Measurements from ENCODE around the gene FOSL1.

Gene FOSL1

DNA sequence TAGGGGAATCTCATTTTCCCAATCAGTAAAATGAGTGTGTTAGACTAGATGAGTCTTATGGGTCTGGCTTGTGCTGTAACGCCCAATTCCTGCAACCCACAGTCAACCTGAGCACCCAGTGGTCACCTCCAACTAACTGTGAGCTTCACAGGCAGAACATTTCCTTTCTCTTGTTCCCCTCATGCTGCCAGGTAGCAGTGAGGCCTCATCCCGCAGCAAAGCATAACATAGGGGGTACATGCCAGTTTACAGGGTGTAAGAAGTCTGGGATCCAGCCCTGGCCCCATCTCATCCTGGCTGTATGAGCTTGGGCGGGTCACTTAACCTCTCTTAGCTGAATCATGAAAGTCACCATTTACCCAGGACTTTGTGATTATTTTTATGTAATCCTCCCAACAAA, 31.3 kb downstream of the FOSL1 start:
- TF ChIP-seq, protein P1, sequence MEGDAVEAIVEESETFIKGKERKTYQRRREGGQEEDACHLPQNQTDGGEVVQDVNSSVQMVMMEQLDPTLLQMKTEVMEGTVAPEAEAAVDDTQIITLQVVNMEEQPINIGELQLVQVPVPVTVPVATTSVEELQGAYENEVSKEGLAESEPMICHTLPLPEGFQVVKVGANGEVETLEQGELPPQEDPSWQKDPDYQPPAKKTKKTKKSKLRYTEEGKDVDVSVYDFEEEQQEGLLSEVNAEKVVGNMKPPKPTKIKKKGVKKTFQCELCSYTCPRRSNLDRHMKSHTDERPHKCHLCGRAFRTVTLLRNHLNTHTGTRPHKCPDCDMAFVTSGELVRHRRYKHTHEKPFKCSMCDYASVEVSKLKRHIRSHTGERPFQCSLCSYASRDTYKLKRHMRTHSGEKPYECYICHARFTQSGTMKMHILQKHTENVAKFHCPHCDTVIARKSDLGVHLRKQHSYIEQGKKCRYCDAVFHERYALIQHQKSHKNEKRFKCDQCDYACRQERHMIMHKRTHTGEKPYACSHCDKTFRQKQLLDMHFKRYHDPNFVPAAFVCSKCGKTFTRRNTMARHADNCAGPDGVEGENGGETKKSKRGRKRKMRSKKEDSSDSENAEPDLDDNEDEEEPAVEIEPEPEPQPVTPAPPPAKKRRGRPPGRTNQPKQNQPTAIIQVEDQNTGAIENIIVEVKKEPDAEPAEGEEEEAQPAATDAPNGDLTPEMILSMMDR (conservative IDR thresholded peaks at IDR 0.05), result no peak
- no peak for TF ChIP-seq ZFX (IDR thresholded peaks at IDR 0.05)
- H3K27ac ChIP-seq, result no peak overlapping the region

DNA sequence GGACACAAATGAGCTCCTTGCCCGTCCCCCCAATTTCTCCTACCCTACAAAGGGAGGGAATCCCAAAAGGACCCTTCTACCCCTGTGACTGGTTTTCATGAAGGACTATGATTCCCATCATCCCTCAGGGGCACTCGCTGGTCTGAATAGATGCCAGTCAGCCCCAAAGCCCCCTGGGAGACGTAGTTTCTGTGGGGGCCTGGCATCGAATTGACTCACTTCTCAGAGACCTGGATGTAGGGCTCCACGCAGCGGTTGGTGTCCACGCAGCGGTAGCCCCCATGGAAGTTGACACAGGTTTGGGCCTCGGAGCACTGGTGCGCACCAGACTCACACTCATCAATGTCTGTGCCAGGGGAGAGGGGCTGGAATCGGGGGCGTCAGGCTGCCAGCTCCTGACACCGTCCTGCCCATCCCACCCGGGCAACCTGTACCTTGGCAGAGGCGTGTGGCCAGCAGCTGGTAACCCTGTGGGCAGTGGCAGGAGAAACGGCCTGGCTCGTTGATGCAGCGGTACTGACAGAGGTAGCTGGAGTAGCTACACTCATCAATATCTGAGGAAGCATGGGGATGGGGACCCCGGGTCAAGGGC, 32.0 kb downstream of the FOSL1 start:
- TF ChIP-seq ZFX (IDR thresholded peaks at IDR 0.05), result no peak
- TF ChIP-seq, protein P1 (conservative IDR thresholded peaks at IDR 0.05), result no peak
- no peak overlapping the region for H3K27ac ChIP-seq

- TF ChIP-seq ZFX (IDR thresholded peaks at IDR 0.05), result no peak
- TF ChIP-seq, protein P1 (conservative IDR thresholded peaks at IDR 0.05), result no peak
- H3K27ac ChIP-seq, result no peak overlapping the region
Observed at GRCh38 chr11:65867284-65868071, 32.7 kb downstream of the FOSL1 start.

DNA sequence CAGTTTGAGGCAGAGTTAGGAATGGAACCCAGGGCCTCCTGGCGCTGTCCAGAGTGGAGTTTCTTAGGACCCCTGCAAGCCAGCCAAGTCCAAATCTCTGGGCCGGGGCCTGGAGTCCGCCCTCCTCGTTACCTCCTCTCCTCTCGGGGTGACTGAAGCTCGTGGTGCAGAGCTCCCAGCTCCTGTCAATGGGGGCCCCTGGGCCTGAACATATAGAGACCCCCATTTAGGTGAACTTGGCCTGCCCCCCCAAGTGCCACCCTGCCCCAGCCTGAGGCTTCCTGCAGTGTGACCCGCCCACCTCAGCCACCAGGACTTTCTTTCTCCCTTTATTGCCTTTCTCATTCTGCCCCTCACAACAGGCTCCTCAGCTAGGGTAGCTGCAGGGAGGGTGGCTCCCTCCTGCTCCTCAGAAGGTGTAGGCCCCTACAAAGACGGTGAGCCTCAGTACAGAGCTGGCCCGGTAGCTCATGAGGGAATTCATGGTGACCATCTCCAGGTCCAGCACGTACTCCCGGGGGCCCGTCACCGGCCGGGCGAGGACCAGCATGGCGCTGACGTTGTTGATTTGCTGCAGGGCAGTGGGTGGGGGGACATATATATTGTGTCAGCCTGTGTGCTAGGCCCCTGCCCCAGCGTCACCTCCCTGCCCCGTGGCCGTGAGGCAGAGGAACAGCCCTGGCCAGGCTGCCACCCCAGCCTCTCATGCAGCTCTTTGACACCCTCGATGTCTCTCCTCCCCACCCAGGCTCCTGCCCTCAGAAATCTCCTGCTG, 33.5 kb downstream of the FOSL1 start:
- no peak overlapping the region for H3K27ac ChIP-seq
- no peak for TF ChIP-seq ZFX (IDR thresholded peaks at IDR 0.05)
- TF ChIP-seq, protein P1 (conservative IDR thresholded peaks at IDR 0.05), result no peak

- no peak overlapping the region for H3K27ac ChIP-seq
- TF ChIP-seq, protein P1 (conservative IDR thresholded peaks at IDR 0.05), result no peak
- TF ChIP-seq ZFX (IDR thresholded peaks at IDR 0.05), result no peak
Observed at GRCh38 chr11:65865550-65866172, 34.5 kb downstream of the FOSL1 start.

DNA sequence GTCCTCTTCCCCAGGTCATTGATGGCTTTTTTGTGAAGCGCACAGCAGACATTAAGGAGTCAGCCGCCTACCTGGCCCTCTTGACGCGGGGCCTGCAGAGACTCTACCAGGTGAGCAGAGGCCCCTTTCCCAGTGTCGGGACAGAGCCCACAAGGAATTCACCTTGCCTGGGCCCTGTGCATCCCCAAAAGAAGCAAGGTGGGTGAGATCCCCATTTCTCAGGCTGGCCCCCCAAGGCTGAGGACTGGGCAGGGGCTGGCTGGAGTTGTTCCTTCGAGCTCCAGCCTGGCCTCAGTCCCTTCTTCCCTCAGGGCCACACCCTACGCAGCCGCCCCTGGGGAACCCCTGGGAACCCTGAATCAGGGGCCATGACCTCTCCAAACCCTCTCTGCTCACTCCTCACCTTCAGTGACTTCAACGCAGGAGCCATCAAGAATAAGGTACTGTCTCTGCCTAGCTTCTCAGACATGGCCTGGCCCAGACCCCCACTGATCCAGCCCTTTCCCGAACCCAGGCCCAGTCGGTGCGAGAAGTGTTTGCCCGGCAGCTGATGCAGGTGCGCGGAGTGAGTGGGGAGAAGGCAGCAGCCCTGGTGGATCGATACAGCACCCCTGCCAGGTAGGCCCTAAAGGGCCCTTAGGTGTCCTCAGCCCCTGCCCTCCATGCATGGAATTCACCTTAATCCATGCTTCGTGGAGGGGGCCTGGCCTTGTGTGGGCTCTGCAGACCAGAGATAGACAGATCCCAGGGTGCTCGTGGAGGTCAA, 35.3 kb downstream of the FOSL1 start:
- TF ChIP-seq, protein P1 (conservative IDR thresholded peaks at IDR 0.05), result no peak
- no peak for TF ChIP-seq ZFX (IDR thresholded peaks at IDR 0.05)
- H3K27ac ChIP-seq, result no peak overlapping the region

All from C4-2B (cell line).